Heart right ventricle (tissue), 16 donors: ENCODE data around the gene TBXAS1. TPM values are rescaled to one million over a fixed set of nuclear protein-coding genes. Genes with fewer than 3 reads are reported as not detected.

Experiments used
- ATAC-seq, 8 donors: fragments of 200-7000 bp; cut with Tn5 transposase; one replicate each; pipeline ENCODE4 v1.9.1; 2020; ENCODE audit warnings: mild to moderate bottlenecking in 8 of 8, moderate library complexity in 8 of 8, moderate number of reproducible peaks in 1 of 8
- DNase-seq, 2 donors: peaks; one replicate each; pipeline ENCODE4 v3.0.0-alpha.2; 2020
- H3K27ac ChIP-seq, 10 donors: fragments of 200-600 bp; sonication (generic) in 2 of 10; one replicate each; pipeline versions ENCODE4 v1.5.0 to v1.8.0; 2020 to 2022; ENCODE audit warnings: mild to moderate bottlenecking in 3 of 10
- H3K27me3 ChIP-seq, 7 donors: fragments of 200-600 bp; one replicate each; pipeline ENCODE4 v1.8.0; 2021 to 2022; ENCODE audit warnings: mild to moderate bottlenecking in 2 of 7
- H3K36me3 ChIP-seq, 9 donors: fragments of 200-600 bp; sonication (generic) in 1 of 9; one replicate each; pipeline versions ENCODE4 v1.5.0 to v1.8.0; 2020 to 2022; ENCODE audit warnings: mild to moderate bottlenecking in 2 of 9
- H3K4me1 ChIP-seq, 9 donors: fragments of 200-600 bp; sonication (generic) in 1 of 9; one replicate each; pipeline versions ENCODE4 v1.5.0 to v1.8.0; 2020 to 2022; ENCODE audit warnings: mild to moderate bottlenecking in 4 of 9
- H3K4me3 ChIP-seq, 10 donors: fragments of 200-600 bp; sonication (generic) in 2 of 10; one replicate each; pipeline versions ENCODE4 v1.5.0 to v1.8.0; 2020 to 2022; ENCODE audit warnings: mild to moderate bottlenecking in 7 of 10, moderate library complexity in 2 of 10
- H3K9me3 ChIP-seq, 11 donors: fragments of 200-600 bp in 10 of 11; sonication (generic) in 2 of 11; one replicate each; pipeline versions ENCODE4 v1.5.0 to v1.8.0; 2013 to 2022; ENCODE audit warnings: mild to moderate bottlenecking in 2 of 11, control low read depth in 1 of 11, moderate library complexity in 1 of 11
- WGBS, 2 donors: extraction: QIAGEN DNeasy Blood & Tissue Kit; methylation state at CpG; one replicate each; pipeline ENCODE4 v1.1.7; 2013; ENCODE audit warnings: inconsistent platforms in 1 of 2; 5-methylcytosine and 5-hydroxymethylcytosine counted together
- intact Hi-C, 10 donors: fragments of 100-400 bp; cut with DNase I; formaldehyde crosslinking; loops; one replicate each; pipeline versions ENCODE4 v1.11.1 to v1.14.2; 2022
- polyA plus RNA-seq, 2 donors: library from polyadenylated mRNA; stranded (reverse); fragments of 200-250 nt; gene quantifications; one replicate each; pipeline ENCODE4 v1.2.3, GENCODE V29; 2013
- total RNA-seq, 10 donors: library from RNA; stranded (reverse); fragmentation: NEBNext Ultra II Directional in 3 of 10; extraction: Animal tissue kit (Norgen Biotek cat#: 25700) in 3 of 10; gene quantifications; one replicate each; pipeline versions ENCODE4 v1.2.1 to v1.2.4, GENCODE V29; 2021 to 2023
- TF ChIP-seq, protein P1 (sequence below), 9 donors: fragments of 200-600 bp; sonication (generic) in 2 of 9; IDR thresholded peaks; one replicate each; pipeline versions ENCODE4 v1.5.0 to v1.8.0; 2021 to 2022; ENCODE audit warnings: antibody characterized with exemption in 9 of 9, mild to moderate bottlenecking in 5 of 9, moderate library complexity in 1 of 9
- donor health status: Arrhythmogenic right ventricular cardiomyopathy.
- donor health status: ischemic (EF 13 %, LVEDD 7.1; RV severe dilation, severe dysfunction).
- donor health status: healthy with polysubstance abuse.
- donor health status: DM: no; HTN: yes; CAD: no.
- donor health status: DM: no; HTN: no; CAD: no.
- donor health status: ischemic (EF 25% LVEDD 6.9; RV normal size, moderate dysfunction).
- donor health status: ischemic (EF 25% LVEDD 5.7; RV mildly dilated, moderate dysfunction).
- donor health status: healthy.
- donor health status: DM: yes; HTN: yes; CAD: no.
- donor health status: Ischemic cardiomyopathy.
- donor health status: ischemic (EF 35%, LVEDD 5.7; RV mildly dilated, moderate dysfunction).
- donor health status: nonischemic (EF 11% LVEDD 7.7; RV severe dilation, severe dysfunction).
- donor health status: DM: yes; HTN: yes; CAD: no.
- donor health status: PGD.
- donor health status: ischemic (EF 29% LVEDD 5.4; RV normal size, mild dysfunction).
- donor health status: nonischemic (EF 23%, LVEDD 6.1; RV moderate dilation, normal function).

The TBXAS1 gene
- total and polyA plus RNA-seq, 12 donors, result 1.7 to 17.7 (median 3.7) TPM

DNA sequence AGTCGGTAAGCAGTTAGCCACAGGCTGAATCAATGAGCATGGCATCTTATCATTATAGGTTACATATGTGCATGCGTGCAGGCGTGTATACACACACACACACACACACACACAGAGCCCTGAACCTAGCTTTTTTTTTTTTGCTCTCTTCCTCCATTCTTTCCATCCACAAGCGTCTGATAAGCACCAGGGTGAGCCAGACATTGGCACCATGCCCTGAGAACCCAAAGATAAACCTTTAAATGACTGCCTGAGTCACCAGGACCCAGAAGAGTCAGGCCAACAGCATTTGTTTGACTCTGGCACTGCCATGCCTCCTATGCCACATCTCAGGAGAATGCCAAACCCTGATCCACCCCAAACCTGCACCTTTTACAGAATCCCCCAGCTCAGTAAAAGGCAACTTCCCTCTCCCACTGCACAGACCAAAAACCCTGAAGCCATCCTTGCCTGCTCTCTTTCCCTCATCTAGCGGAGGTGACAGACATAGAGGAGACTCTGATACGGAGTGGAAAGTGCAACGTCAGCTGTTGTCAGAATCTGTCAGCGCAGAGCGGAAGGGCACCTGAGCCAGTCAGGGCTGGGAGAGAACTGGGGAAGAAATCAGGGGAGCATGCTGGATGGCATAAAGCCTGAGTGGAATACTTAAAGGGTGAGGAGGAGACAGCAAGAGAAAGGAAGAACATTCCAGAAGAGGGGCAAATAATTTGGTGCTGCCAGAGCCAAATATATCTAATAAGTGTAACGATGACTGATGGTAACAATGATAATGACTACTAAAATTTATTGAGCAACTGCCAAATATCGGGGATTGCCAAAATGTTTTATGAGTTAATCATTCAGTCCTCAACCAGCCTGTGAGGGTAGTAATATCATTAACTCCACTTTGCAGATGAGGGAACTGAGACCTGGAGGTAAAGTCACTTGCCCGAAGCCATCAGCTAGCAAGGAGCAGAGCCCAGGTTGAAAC is 230.5 kb downstream of the TBXAS1 start:
- H3K9me3 ChIP-seq, result no peaks in the 10 kb centered on the region
- ATAC-seq (peak in 7 of 8 donors; percentile 14 to 79 (median 57)), DNase-seq (peak; percentile 41 to 81)
- H3K36me3 ChIP-seq, result peaks cover 0 to 35% (median 6%) of the 10 kb centered on the region in 9 donors
- 48 to 54% methylated on average over 12 of the region's 12 CpGs for WGBS, 2 donors
- H3K27me3 ChIP-seq, result no peaks in the 10 kb centered on the region
- H3K4me3 ChIP-seq, result peak overlapping the region in 2 of 10 donors; percentile 11 to 14
- peak overlapping the region in 9 of 10 donors; percentile 64 to 96 (median 90) for H3K27ac ChIP-seq
- TF ChIP-seq, protein P1, sequence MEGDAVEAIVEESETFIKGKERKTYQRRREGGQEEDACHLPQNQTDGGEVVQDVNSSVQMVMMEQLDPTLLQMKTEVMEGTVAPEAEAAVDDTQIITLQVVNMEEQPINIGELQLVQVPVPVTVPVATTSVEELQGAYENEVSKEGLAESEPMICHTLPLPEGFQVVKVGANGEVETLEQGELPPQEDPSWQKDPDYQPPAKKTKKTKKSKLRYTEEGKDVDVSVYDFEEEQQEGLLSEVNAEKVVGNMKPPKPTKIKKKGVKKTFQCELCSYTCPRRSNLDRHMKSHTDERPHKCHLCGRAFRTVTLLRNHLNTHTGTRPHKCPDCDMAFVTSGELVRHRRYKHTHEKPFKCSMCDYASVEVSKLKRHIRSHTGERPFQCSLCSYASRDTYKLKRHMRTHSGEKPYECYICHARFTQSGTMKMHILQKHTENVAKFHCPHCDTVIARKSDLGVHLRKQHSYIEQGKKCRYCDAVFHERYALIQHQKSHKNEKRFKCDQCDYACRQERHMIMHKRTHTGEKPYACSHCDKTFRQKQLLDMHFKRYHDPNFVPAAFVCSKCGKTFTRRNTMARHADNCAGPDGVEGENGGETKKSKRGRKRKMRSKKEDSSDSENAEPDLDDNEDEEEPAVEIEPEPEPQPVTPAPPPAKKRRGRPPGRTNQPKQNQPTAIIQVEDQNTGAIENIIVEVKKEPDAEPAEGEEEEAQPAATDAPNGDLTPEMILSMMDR (IDR thresholded peaks at IDR 0.05), result no peak
- H3K4me1 ChIP-seq, result peaks cover 10 to 68% (median 35%) of the 10 kb centered on the region in 9 donors
- intact Hi-C loops, result no loop called here

DNA sequence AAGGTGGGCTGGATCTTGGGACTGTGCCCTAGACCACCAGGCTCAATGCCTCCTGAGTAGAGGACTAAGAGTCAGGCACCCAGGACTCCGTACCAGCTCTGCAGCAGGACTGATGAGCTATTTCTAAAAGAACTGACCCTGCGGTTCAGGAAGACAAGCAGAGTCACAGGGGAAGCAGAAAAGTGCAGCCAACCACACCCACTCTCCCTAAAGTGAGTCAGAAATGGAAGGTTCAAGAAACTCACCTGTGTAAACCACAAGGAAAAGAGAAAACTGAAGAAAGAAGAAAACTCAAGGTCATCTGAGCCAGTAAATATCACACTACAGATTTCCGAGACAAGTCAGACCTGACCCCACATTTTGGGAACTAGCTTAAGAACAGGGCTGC is 231.2 kb downstream of the TBXAS1 start:
- H3K4me1 ChIP-seq, result peaks cover 10 to 61% (median 35%) of the 10 kb centered on the region in 9 donors
- TF ChIP-seq, protein P1 (IDR thresholded peaks at IDR 0.05), result no peak

DNA sequence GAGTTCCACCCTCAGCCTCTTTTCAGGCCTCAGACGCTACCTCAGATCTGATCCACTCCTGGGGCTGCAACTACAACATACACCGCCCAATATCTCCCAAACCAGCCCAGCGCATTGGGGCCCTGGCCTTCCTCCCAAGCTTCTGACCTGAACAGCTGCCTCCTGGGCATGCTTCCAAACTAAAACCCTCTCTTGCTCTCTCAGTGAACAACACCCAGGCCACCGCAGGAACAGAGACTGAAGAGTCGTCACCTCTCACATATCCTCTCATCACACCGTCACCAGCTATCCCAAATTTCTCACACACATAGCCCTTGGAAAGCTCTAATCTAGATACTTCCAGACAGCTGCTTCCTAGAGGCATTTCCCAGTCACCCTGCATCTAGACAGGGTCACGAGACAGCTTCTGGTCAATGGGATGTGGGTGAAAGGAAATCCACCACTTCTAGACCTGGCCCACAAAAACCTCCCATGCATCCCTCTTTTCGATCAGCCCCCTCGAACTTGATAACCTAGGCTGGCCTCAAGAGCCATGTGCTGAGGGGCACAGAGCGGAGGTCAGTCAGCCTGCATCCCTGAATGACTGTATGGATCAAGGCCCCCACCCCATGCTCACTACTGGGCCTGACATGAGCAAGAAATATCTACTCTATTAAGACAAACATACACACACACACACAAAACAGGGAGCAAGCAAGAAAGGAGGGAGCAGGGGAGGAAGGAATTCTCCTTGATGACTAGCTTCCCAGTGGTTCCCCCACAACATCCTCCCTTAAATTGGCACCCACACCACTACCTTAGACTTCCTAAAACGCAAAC is 231.9 kb downstream of the TBXAS1 start:
- WGBS, 2 donors, result 33 to 34% methylated on average over 11 of the region's 11 CpGs
- DNase-seq, result peak; percentile 68 to 77
- TF ChIP-seq, protein P1 (IDR thresholded peaks at IDR 0.05), result no peak
- Histone ChIP-seq H3K27ac (peak overlapping the region; percentile 7 to 96 (median 92)), H3K4me1 (peaks cover 10 to 61% (median 35%) of the 10 kb centered on the region in 9 donors), H3K9me3 (peaks cover 0 to 6% (median 1%) of the 10 kb centered on the region in 11 donors), H3K27me3 (no peaks in the 10 kb centered on the region), H3K36me3 (peaks cover 0 to 20% (median 6%) of the 10 kb centered on the region in 9 donors), H3K4me3 (peak overlapping the region in 8 of 10 donors; percentile 48 to 85 (median 69))
- peak in 7 of 8 donors; percentile 4 to 61 (median 48) for ATAC-seq
- intact Hi-C loops, result no loop called here

More for the DNA sequence above, 231.2 kb downstream of the TBXAS1 start:
- Histone ChIP-seq H3K4me3 (peak overlapping the region in 3 of 10 donors; percentile 62 to 85 (median 67)), H3K27me3 (no peaks in the 10 kb centered on the region), H3K9me3 (no peaks in the 10 kb centered on the region), H3K27ac (peak overlapping the region in 9 of 10 donors; percentile 87 to 96 (median 93)), H3K36me3 (peaks cover 0 to 28% (median 6%) of the 10 kb centered on the region in 9 donors)
- ATAC-seq, result no peak
- 84 to 85% methylated on average over 3 of the region's 3 CpGs for WGBS, 2 donors
- intact Hi-C loops, result no loop called here
- no peak for DNase-seq

DNA sequence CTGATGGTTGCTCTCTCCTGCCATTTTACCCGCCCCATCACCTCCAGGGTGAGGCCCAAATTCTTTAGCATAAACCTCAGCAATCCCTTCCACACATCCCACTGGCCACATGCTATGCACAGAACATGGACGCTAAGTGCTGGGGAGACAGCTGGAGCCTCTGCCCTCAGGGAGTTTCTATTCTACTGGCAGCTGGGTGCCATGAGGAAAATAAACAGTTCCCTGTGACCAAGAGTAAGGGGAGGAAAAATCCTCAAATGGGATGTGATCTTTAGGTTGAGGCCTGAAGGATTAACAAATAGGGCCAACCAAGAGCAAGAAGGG is 232.5 kb downstream of the TBXAS1 start:
- peak overlapping the region in 9 of 10 donors; percentile 48 to 85 (median 67) for H3K4me3 ChIP-seq
- peak overlapping the region in 9 of 10 donors; percentile 87 to 96 (median 93) for H3K27ac ChIP-seq
- peaks cover 0 to 15% (median 3%) of the 10 kb centered on the region in 9 donors for H3K36me3 ChIP-seq
- DNase-seq, result no peak
- H3K9me3 ChIP-seq, result peaks cover 0 to 12% (median 6%) of the 10 kb centered on the region in 11 donors
- no peak for ATAC-seq
- 92 to 94% methylated on average over 2 of the region's 2 CpGs for WGBS, 2 donors
- TF ChIP-seq, protein P1 (IDR thresholded peaks at IDR 0.05), result no peak
- peaks cover 10 to 56% (median 35%) of the 10 kb centered on the region in 9 donors for H3K4me1 ChIP-seq
- intact Hi-C loops, result no loop called here
- no peaks in the 10 kb centered on the region for H3K27me3 ChIP-seq
